GM21526 (cell line): ENCODE measurements around the gene ONECUT3.

ENCODE experiments used
- ATAC-seq: cut with Tn5 transposase; IDR thresholded peaks from one replicate; pipeline ENCODE4 v1.9.1; 2021; ENCODE audit warnings: moderate library complexity; ENCODE audit not compliant: unreplicated experiment, low FRiP score

ONECUT3 gene

GRCh38 chr19:1765904-1766799 is 12.8 kb downstream of the ONECUT3 start:
- ATAC-seq: no peak

GRCh38 chr19:1766800-1767352 is 13.6 kb downstream of the ONECUT3 start:
- no peak for ATAC-seq

GRCh38 chr19:1767464-1767933 is 14.2 kb downstream of the ONECUT3 start:
- no peak for ATAC-seq

GRCh38 chr19:1768248-1768647 is 14.9 kb downstream of the ONECUT3 start:
- no peak for ATAC-seq

GRCh38 chr19:1768918-1769644 is 15.8 kb downstream of the ONECUT3 start:
- ATAC-seq: no peak

GRCh38 chr19:1769645-1769985 is 16.3 kb downstream of the ONECUT3 start:
- ATAC-seq: no peak

GRCh38 chr19:1770866-1771576 is 17.7 kb downstream of the ONECUT3 start:
- ATAC-seq: no peak

GRCh38 chr19:1773184-1773583 is 19.9 kb downstream of the ONECUT3 start:
- no peak for ATAC-seq

GRCh38 chr19:1774989-1775772 is 21.9 kb downstream of the ONECUT3 start:
- no peak for ATAC-seq

- ATAC-seq: no peak
Observed at GRCh38 chr19:1775951-1776605, 22.8 kb downstream of the ONECUT3 start.

GRCh38 chr19:1776606-1777147 is 23.4 kb downstream of the ONECUT3 start:
- no peak for ATAC-seq

- no peak for ATAC-seq
Observed at GRCh38 chr19:1777149-1777548, 23.8 kb downstream of the ONECUT3 start.

- ATAC-seq: no peak
Observed at GRCh38 chr19:1779574-1779973, 26.3 kb downstream of the ONECUT3 start.

- ATAC-seq: no peak
Observed at GRCh38 chr19:1780272-1780958, 27.1 kb downstream of the ONECUT3 start.

GRCh38 chr19:1782521-1782920 is 29.2 kb downstream of the ONECUT3 start:
- no peak for ATAC-seq

- no peak for ATAC-seq
Observed at GRCh38 chr19:1783354-1783753, 30.0 kb downstream of the ONECUT3 start.

GRCh38 chr19:1783874-1784273 is 30.6 kb downstream of the ONECUT3 start:
- no peak for ATAC-seq

- ATAC-seq: no peak
Observed at GRCh38 chr19:1785310-1785709, 32.0 kb downstream of the ONECUT3 start.

GRCh38 chr19:1786668-1787067 is 33.4 kb downstream of the ONECUT3 start:
- ATAC-seq: no peak
